Panc1 (cell line): Measurements from ENCODE around the gene CHRM1. TPM values are rescaled to one million over a fixed set of nuclear protein-coding genes. Genes with fewer than 3 reads are reported as not detected.

ENCODE experiments used
- ATAC-seq: fragments of 200-7000 bp; cut with Tn5 transposase; 2 replicates; pipeline ENCODE4 v1.9.1; 2020; ENCODE audit warnings: mild to moderate bottlenecking, moderate library complexity
- BruUV-seq: library from RNA; stranded (reverse); fragments of 400-500 nt; replicated peaks from 2 replicates; lab custom pipeline; 2021; lab: Mats Ljungman, UMichigan
- CTCF ChIA-PET: fragments of 300-600 bp; sonication (Branson Sonifier 250); formaldehyde crosslinking; loops from one replicate; lab custom pipeline; 2022; ENCODE audit warnings: antibody characterized with exemption; lab: Charles Lee
- POLR2A ChIA-PET: fragments of 300-600 bp; sonication (Branson Sonifier 250); formaldehyde crosslinking; loops from one replicate; lab custom pipeline; 2022; ENCODE audit warnings: antibody characterized with exemption; lab: Charles Lee
- DNase-seq: peaks from one replicate; pipeline ENCODE4 v3.0.0-alpha.2; 2010; ENCODE audit warnings: low read depth, low spot score
- H3K27ac ChIP-seq: 2 replicates; pipeline ENCODE4 v1.5.1; 2011; ENCODE audit warnings: mild to moderate bottlenecking, low read length, inconsistent platforms
- H3K27me3 ChIP-seq: fragments of 200-500 bp; sonication (Bioruptor generic); 2 replicates; pipeline ENCODE4 v1.6.0; 2014; ENCODE audit warnings: low read length, inconsistent platforms; ENCODE audit not compliant: control insufficient read depth, insufficient read depth
- H3K36me3 ChIP-seq: fragments of 200-500 bp; sonication (Bioruptor generic); 2 replicates; pipeline ENCODE4 v1.5.1; 2014; ENCODE audit warnings: inconsistent platforms, mild to moderate bottlenecking, low read length, moderate library complexity; ENCODE audit not compliant: control insufficient read depth, insufficient read depth
- H3K4me1 ChIP-seq: 2 replicates; pipeline ENCODE4 v1.5.1; 2011; ENCODE audit warnings: inconsistent platforms, mild to moderate bottlenecking, low read length, moderate library complexity; ENCODE audit not compliant: control insufficient read depth, insufficient read depth
- H3K4me3 ChIP-seq, 2 experiments: 2 replicates each; pipeline ENCODE4 v1.5.1; 2011 to 2012; ENCODE audit warnings: low read depth in 2 of 2, low read length in 2 of 2, mild to moderate bottlenecking in 2 of 2, inconsistent platforms in 1 of 2, moderate library complexity in 1 of 2
- H3K9me3 ChIP-seq: fragments of 200-500 bp; sonication (Bioruptor generic); 2 replicates; pipeline ENCODE4 v1.5.1; 2014; ENCODE audit warnings: low read depth, mild to moderate bottlenecking, inconsistent platforms, low read length, moderate library complexity; ENCODE audit not compliant: control insufficient read depth, insufficient read depth
- POLR2AphosphoS5 ChIP-seq: IDR thresholded peaks from 2 replicates; pipeline ENCODE4 v1.6.1; 2012; ENCODE audit warnings: mild to moderate bottlenecking, low read depth, low read length, moderate library complexity
- SIN3A ChIP-seq: IDR thresholded peaks from 2 replicates; pipeline ENCODE4 v1.6.1; 2012; ENCODE audit warnings: low read depth, mild to moderate bottlenecking, low read length, moderate library complexity, borderline replicate concordance; ENCODE audit not compliant: insufficient read depth
- TCF7L2 ChIP-seq: IDR thresholded peaks from 2 replicates; pipeline ENCODE4 v1.6.1; 2011; ENCODE audit warnings: mild to moderate bottlenecking, low read depth, low read length, inconsistent platforms
- in situ Hi-C: cut with HindIII; loops from 2 replicates; pipeline ENCODE4 v1.10.0; 2016; ENCODE audit warnings: low sequenced_read_pairs, low pct_unique_long_range_greater_than_20kb
- intact Hi-C: fragments of 100-400 bp; cut with micrococcal nuclease; formaldehyde crosslinking; loops from one replicate; pipeline ENCODE4 v1.10.0; 2022; ENCODE audit not compliant: unreplicated experiment
- total RNA-seq: library from RNA; stranded (reverse); gene quantifications from one replicate; pipeline ENCODE4 v1.2.1, GENCODE V29; 2021; ENCODE audit not compliant: unreplicated experiment
- TF ChIP-seq, protein P1 (sequence below), 2 experiments: IDR thresholded peaks; 2 replicates each; pipeline ENCODE4 v1.6.1; 2011 to 2012; ENCODE audit warnings: low read depth in 2 of 2, control low read depth in 1 of 2, low read length in 1 of 2, mild to moderate bottlenecking in 1 of 2, moderate library complexity in 1 of 2; ENCODE audit not compliant: insufficient read depth in 1 of 2
- TF ChIP-seq, protein P2 (sequence below): fragments of 450-650 bp; IDR thresholded peaks from 2 replicates; pipeline ENCODE4 v1.5.1; 2017; ENCODE audit warnings: mild to moderate bottlenecking

CHRM1 gene
- total RNA-seq, 1 experiment from 2014 or later = not detected

DNA sequence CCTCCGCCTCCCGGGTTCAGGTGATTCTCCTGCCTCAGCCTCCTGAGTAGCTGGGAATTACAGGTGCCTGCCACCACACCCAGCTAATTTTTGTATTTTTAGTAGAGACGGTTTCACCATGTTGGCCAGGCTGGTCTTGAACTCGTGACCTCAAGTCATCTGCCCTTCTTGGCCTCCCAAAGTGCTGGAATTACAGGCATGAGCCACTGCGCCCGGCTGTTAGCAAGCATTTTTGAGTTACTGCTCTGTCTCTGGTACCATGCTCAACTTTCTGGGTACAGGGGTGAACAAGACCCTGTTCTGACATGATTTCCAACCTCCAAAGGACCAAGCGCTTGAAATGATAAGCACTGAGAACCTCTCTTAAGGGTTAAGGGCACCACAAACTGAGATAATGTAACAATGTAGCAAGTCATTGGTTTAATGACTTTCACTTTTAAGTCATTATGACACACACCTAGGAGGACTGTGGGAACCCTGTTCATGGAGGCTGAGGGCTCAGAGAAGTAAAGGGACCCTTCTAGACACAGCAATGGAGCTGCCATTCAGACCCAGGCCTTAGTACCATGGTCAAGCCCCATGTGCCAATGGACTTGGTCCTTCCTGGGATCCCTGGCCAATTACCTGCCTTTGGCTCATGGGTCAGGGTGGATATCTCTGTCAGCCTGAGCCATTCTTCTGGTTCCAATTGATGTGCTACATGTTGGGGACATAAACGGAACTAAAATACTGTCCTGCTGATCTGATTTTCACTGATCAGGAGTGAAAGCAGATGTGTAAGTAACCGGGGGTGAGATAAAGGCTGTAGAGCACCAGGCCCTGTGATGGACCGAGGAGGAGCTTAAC lies 28.9 kb downstream of the CHRM1 start:
- CTCF ChIA-PET = no interaction called here
- peaks cover 26% of the 10 kb centered on the region for H3K4me1 ChIP-seq
- H3K27ac ChIP-seq = no peak overlapping the region
- in situ Hi-C loops (no loop called here), intact Hi-C loops (no loop called here)
- TF ChIP-seq, protein P1, sequence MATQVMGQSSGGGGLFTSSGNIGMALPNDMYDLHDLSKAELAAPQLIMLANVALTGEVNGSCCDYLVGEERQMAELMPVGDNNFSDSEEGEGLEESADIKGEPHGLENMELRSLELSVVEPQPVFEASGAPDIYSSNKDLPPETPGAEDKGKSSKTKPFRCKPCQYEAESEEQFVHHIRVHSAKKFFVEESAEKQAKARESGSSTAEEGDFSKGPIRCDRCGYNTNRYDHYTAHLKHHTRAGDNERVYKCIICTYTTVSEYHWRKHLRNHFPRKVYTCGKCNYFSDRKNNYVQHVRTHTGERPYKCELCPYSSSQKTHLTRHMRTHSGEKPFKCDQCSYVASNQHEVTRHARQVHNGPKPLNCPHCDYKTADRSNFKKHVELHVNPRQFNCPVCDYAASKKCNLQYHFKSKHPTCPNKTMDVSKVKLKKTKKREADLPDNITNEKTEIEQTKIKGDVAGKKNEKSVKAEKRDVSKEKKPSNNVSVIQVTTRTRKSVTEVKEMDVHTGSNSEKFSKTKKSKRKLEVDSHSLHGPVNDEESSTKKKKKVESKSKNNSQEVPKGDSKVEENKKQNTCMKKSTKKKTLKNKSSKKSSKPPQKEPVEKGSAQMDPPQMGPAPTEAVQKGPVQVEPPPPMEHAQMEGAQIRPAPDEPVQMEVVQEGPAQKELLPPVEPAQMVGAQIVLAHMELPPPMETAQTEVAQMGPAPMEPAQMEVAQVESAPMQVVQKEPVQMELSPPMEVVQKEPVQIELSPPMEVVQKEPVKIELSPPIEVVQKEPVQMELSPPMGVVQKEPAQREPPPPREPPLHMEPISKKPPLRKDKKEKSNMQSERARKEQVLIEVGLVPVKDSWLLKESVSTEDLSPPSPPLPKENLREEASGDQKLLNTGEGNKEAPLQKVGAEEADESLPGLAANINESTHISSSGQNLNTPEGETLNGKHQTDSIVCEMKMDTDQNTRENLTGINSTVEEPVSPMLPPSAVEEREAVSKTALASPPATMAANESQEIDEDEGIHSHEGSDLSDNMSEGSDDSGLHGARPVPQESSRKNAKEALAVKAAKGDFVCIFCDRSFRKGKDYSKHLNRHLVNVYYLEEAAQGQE (IDR thresholded peaks at IDR 0.05; ENCODE audit: insufficient read depth in 1 of 2, low read depth in 2 of 2, low read length in 1 of 2) = no peak
- TF ChIP-seq POLR2AphosphoS5 (no peak), TCF7L2 (no peak), SIN3A (no peak)
- TF ChIP-seq, protein P2, sequence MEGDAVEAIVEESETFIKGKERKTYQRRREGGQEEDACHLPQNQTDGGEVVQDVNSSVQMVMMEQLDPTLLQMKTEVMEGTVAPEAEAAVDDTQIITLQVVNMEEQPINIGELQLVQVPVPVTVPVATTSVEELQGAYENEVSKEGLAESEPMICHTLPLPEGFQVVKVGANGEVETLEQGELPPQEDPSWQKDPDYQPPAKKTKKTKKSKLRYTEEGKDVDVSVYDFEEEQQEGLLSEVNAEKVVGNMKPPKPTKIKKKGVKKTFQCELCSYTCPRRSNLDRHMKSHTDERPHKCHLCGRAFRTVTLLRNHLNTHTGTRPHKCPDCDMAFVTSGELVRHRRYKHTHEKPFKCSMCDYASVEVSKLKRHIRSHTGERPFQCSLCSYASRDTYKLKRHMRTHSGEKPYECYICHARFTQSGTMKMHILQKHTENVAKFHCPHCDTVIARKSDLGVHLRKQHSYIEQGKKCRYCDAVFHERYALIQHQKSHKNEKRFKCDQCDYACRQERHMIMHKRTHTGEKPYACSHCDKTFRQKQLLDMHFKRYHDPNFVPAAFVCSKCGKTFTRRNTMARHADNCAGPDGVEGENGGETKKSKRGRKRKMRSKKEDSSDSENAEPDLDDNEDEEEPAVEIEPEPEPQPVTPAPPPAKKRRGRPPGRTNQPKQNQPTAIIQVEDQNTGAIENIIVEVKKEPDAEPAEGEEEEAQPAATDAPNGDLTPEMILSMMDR = no peak
- no peaks in the 10 kb centered on the region for H3K36me3 ChIP-seq
- no peak overlapping the region for H3K4me3 ChIP-seq
- DNase-seq (no peak), ATAC-seq (no peak)
- POLR2A ChIA-PET = no interaction called here
- BruUV-seq = no TSS peak
- H3K27me3 ChIP-seq = no peaks in the 10 kb centered on the region
- no peaks in the 10 kb centered on the region for H3K9me3 ChIP-seq

DNA sequence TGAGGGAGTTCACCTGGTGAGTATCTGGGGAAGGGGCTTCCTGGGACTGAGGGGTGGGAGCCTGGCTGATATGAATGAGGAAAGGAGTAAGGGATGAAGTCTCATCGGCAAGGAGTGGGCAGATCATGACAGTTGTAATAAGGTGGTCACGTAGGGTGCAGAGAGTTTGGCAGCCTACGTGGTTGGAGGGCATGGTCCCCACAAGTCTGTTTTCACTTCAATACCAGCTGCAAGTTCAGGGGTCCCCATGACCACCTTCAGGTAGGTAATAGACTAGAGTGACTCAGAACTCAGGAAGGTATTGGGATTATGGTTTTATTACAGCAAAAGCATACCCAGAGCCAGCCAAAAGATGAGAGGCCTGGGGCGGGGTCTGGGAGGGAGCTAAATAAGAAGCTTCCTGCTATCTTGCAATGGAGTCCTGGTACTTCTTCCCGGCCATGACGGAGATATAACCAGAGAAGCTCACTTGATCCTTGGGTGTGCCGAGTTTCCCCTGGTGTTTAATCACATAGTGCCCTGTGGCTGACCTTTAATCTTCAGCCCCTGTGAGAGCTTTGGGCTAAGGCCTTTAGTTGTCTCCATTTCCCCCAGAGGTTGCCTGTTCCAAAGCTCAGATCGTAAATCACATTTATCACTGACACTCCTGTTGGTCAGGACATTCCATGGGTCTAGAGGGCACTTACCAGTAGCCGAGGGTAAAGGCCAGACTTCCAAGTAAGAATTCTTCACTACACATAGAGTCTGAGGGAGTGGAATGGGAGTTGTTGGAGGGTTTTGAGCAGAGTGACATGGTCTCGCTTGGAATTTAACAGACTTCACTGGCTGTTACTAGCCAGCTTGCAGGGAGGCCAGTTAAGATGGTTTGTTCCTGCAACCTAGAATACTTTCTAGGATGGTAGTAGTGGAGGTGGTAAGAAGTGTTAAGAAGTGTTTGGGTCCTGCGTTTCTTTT lies 31.4 kb downstream of the CHRM1 start:
- Histone ChIP-seq H3K27ac (peak overlapping the region; percentile 60), H3K36me3 (peaks cover 10% of the 10 kb centered on the region; the same call in 1 of the 2 replicates), H3K27me3 (no peaks in the 10 kb centered on the region), H3K9me3 (no peaks in the 10 kb centered on the region), H3K4me3 (no peak overlapping the region), H3K4me1 (peaks cover 30% of the 10 kb centered on the region)
- intact Hi-C loops (no loop called here), in situ Hi-C loops (no loop called here)
- ChIA-PET POLR2A (interaction anchor here (0.6 kb wide), 2 partner anchors 33 to 225 kb away, joined by 3 read pairs; no protein-coding TSS in a partner anchor), CTCF (interaction anchor here (0.5 to 1.0 kb wide), 3 partner anchors 19 to 1415 kb away, joined by 3 to 10 read pairs (median 4); partner anchors contain the start of gene ESRRA)
- TF ChIP-seq SIN3A (no peak), POLR2AphosphoS5 (peak; percentile 96)
- DNase-seq = peak; percentile 57
- ATAC-seq = peak; percentile 67
- BruUV-seq = no TSS peak
